Daoy (cell line): ENCODE results near the gene UBE4A. TPM values are rescaled to one million over a fixed set of nuclear protein-coding genes. Genes with fewer than 3 reads are reported as not detected.
A peak's percentile ranks its signal among the peaks of the same experiment; 100 is the strongest.

Experiments
- DNase-seq: peaks from one replicate; pipeline ENCODE4 v3.0.0-alpha.2; 2015; ENCODE audit warnings: low read depth
- total RNA-seq: library from RNA; depleted of rRNA; stranded (reverse); fragments of >200 nt; shearing (Covaris generic); gene quantifications from 2 replicates; pipeline ENCODE4 v1.2.3, GENCODE V29; 2014; rRNA removed

Gene UBE4A, protein sequence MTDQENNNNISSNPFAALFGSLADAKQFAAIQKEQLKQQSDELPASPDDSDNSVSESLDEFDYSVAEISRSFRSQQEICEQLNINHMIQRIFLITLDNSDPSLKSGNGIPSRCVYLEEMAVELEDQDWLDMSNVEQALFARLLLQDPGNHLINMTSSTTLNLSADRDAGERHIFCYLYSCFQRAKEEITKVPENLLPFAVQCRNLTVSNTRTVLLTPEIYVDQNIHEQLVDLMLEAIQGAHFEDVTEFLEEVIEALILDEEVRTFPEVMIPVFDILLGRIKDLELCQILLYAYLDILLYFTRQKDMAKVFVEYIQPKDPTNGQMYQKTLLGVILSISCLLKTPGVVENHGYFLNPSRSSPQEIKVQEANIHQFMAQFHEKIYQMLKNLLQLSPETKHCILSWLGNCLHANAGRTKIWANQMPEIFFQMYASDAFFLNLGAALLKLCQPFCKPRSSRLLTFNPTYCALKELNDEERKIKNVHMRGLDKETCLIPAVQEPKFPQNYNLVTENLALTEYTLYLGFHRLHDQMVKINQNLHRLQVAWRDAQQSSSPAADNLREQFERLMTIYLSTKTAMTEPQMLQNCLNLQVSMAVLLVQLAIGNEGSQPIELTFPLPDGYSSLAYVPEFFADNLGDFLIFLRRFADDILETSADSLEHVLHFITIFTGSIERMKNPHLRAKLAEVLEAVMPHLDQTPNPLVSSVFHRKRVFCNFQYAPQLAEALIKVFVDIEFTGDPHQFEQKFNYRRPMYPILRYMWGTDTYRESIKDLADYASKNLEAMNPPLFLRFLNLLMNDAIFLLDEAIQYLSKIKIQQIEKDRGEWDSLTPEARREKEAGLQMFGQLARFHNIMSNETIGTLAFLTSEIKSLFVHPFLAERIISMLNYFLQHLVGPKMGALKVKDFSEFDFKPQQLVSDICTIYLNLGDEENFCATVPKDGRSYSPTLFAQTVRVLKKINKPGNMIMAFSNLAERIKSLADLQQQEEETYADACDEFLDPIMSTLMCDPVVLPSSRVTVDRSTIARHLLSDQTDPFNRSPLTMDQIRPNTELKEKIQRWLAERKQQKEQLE
- 33.8 and 34.7 TPM in 2 replicates for total RNA-seq

DNA sequence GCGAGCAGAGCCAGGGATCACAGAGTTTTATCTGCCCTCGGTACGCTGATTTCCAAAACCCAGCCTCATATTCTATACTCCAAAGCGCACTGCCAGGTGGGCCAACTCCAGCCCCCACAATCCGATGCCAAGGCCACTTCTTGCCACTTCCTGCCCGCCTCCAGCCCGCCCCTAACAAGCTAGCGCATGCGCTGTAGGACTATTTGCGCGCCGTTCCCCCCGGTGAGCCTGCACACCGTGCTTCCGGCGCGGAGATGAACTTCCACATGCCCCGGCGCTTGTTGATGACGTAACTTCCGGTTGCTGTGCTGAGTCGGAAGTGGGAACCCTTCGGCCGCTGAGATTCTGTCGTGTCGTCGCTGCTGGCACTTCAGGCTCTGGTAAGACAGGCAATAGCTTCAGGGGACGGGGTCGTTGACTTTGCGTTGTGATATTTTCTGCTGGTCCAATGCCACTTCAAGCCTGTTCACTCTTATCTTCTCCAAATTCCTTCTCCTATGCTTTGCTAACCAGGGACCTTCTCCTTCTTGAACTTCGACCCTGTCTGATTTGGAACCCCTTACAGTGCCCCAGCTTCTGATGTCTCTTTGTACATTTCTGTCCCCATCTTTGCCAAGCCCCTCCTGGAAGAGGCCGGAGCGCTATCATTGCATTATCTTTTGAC, at the start of gene UBE4A:
Gene UBE4A (plus strand): TSS at position 306 of the 664 bp plus-strand sequence. CDS start 5,481 bp downstream, outside the sequence.
- DNase-seq = peak; percentile 93

DNA sequence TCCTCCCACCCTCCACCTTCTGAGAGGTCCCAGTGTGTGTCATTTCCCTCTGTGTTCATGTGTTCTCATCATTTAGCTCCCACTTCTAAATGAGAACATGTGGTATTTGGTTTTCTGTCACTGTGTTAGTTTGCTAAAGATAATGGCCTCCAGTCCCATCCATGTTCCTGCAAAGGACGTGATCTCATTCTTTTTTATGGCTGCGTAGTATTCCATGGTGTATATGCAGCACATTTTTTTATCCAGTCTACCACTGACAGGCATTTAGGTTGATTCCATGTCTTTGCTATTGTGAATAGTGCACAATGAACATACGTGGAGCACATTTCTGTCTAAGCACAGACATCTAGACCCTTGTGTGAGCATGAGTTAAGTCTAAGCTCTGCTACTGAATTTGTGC, 49.1 kb upstream of the UBE4A start:
- no peak for DNase-seq

DNA sequence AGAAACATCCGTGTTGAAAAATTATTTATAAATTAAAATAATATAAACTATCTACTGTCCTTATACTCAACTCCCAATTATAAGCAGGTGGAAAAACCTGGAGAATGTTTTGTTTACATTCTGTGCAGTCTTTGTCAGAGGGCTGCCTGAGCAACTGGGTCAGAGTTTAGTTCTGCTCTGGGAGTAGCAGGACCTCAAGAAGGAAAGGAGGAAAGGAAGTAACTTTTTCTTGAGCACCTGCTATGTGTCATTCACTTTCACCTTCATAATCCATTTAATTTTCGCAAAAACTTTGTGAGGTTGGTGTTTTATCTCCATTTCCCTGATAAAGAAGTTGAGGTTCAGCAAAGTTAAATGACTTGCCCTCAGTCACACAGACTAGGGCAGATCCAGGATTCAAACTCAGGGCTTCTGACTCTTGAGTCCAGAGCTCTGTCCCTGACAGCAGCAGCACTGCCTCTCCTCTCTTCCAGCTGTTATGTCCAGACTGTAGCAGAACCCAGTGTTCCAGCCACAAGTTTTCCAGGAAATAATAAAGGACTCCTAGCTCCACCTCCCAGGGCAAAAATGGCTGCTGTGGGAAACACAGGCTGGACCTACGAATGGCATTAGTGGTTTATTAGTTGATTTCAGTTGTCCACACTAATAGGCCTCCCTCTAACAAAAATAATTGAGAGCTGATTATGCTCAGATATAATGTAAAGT, 48.5 kb upstream of the UBE4A start:
- DNase-seq = no peak

DNA sequence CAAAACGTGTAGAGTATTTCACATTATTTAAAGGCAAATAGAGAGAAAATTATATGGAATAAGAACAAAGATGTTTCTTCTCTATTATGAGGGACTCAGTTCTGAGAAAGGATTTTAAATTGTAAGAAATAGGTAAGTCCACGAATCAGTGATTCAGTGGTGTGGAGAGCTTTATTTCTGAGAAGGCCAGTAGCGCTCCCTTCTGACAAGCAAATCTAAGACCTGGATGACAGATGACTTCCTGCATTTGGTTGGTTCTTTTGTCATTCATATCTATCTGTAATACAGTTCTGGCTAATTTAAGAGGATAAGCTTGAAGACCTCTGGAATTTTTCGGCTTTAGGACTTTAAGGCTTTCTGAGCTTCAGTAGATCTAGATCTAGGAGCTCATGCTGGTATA, 47.9 kb upstream of the UBE4A start:
- no peak for DNase-seq

DNA sequence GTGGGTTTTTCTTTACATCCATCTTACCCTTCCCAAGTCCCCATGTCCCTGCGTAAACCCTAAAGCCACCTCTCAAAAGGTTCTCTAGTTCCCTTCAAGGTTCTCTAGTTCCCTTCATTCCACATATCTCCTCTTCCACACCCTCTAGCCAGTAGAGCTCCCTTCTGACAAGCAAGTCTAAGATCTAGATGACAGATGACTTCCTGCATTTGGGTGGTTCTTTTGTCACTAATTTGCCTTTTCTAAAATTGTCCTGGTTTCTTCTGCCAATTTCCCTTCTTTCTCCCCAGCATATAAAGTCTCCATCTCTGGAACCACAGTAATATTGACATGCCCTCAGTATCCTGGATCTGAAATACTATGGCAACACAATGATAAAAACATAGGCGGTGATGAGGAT, 47.1 kb upstream of the UBE4A start:
- DNase-seq = no peak

DNA sequence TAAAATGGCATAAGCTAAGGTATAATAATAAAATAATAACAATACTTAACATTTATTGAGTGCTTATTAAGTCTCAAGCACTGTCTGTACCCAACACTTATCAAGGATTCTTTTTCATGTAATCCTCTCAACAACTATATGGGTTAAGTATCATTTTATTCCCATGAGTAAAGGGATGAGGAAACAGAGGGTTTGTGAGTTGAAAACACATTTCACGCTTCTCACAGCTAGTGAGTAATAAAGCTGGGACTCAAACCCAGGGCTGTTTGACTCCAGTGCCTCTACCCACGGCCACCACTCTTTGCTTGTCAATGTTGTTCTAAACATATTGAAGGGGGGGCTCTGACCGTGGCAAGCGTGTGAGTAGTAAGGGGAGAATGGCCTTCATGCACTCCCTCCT, 46.2 kb upstream of the UBE4A start:
- DNase-seq = no peak

DNA sequence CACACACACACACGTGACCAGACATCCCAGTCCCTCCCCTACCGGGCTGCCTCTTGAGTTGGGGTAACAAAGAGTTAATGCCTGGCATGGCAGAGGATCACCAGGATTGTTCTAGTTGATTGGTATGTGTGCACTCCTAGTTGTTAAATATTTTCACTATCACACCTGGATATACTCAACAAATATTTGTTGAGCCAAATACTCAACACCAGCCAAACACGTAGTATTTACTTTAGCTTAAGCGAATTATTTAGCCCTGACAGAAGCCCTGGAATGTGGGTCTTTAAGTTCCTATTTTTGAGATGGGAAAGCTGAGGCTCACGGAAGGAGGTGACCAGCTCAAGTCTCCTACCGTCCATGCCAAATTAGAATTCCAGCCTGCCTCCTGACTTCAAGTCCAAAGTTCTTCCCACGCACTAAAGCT, 44.4 kb upstream of the UBE4A start:
- no peak for DNase-seq

DNA sequence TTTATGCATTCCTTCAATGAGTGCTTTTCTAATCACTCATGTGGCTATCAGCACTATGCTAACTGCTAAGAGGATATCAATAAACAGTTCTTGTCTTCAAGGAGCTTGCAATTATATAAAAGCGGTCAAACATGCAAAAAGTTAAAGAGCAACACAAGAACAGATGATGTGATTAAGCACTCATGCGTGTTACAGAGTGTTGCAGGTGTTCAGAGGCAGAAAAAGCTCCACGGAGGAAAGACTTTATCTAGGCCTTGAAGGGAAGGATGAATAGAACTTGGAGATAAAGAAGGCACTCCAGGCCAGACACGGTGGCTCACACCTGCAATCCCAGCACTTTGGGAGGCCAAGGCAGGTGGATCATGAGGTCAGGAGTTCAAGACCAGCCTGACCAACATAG, 41.3 kb upstream of the UBE4A start:
- DNase-seq = no peak

DNA sequence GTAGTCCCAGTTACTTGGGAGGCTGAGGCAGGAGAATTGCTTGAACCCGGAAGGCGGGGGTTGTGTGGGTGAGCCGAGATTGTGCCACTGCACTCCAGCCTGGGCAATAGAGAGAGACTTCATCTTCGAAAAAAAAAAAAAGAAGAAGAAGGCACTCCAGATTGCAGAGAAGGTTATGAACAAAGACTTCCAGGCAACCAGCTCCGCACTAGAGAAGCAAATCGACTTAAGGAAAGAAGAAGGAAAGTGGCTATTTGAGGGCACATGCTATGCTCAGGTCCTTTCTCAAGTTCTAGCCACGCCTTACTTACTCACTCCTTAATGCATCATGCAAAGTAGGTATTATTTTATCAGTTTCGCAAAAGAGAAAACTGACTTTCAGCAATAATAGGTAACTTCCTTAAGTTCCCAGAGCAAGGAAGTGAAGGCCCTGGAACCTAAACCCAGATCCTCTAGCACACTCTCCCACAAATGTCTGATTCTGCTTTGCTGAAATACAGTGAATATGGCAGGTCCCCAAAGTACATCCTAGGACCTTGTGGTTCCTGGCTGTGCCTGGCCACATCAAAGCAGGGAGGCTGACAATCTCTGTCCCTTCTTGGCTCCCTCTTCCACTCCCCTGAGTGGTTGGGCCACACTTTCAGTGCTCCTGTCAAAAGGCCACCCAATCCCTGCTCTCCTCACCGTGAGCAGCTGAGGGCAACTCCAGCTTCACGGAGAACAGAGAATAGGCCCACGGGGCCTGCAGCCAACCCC, 40.6 kb upstream of the UBE4A start:
- DNase-seq = no peak

DNA sequence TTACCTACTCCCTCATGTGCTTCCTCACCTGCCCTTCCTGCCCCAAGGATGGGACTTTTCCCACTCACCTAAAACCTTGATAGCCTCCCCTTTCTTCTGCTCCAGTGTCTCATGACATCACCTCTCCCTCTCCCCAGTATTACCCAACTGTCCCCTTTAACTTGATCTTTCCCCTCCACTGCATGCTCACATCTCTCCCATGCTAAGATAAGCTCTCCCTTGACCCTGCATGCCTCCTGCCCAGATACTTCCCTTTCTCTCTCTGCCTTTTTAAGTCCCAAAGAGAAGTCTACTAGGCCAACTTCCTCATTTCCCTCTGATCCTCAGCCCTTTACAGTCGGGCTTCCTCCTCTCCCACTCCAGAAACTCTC, 40.1 kb upstream of the UBE4A start:
- no peak for DNase-seq

DNA sequence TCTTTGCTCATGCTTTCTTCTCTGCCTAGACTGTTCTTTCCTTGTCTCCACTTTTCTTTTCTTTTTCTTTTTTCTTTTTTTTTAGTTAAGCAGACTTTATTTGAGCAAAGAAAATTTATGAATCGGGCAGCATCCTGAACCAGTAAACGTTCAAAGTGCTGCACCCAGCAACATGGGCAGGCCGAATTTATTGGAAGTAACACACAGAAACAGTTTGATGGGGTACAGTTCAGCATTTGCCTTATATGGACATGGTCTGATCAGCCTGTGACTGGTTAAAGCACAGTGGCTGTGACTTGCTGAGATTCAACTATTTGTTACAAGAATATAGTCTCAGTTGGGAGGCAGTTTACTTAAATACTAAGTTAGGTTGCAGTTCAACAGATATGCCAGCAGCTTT, 38.9 kb upstream of the UBE4A start:
- DNase-seq = no peak

DNA sequence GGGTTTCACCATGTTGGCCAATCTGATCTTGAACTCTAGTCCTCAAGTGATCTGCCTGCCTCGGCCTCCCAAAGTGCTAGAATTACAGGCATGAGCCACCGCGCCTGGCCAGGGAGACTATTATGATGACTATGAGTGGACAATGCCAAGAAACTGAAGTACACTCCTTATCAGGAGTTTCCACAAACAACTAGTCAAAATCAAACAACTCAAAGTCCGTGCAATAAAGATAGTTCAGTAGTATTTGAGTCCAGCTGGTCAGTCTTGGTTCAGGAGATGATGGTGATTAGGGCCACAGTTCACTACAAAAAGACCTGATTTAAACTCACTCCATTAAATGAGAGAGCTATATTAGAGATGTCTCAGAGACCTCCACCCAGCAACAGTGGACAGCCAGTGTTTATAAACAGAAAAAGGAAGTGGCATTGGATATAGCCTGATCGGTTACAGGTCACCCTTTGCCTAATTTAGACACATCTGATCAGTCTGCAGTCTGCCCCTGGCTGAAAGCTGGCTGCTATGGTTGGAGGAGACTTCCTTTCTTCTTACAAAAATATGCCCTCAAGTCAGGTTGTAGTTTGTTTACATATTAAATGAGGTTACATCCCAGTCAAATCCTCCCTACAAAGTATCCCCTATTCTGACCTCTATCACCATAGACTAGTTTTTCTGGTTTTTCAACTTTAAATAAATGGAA, 37.9 kb upstream of the UBE4A start:
- no peak for DNase-seq

DNA sequence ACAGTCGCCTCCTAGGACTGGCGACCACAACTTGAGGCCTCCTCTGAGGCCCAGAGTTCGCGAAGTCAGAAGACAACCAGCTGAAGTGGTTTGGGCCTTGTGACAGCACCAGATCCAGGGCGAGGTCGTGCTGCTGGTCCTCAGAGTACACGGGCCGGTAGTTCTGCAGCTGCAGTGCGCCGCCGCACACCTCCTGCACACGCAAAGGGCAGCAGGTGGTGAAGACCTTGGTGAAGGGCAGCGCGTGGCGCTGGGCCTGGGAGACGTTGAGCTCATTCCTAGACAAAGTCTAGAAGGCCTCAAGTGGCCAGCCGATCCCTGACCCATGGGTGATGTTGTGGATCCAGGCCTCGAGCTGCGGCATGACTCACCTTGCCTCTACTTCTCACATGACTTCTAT, 36.7 kb upstream of the UBE4A start:
- DNase-seq = no peak

DNA sequence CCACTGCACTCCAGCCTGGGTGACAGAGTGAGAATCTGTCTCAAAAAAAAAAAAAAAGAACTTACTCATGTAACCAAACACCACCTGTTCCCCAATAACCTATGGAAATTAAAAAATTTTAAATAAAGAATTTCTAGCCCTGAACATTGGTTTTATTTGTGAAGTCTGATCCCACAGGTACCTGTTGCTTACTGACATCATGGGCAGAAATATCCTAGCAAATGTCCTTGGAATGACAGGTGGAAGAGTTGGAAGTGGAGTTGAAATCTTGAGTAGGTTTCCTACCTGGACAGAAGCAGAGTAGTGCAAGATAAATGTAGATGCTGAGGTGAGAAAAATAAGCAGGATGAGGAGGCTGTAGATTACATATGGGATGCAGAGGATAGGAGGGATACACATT, 34.1 kb upstream of the UBE4A start:
- DNase-seq = no peak

DNA sequence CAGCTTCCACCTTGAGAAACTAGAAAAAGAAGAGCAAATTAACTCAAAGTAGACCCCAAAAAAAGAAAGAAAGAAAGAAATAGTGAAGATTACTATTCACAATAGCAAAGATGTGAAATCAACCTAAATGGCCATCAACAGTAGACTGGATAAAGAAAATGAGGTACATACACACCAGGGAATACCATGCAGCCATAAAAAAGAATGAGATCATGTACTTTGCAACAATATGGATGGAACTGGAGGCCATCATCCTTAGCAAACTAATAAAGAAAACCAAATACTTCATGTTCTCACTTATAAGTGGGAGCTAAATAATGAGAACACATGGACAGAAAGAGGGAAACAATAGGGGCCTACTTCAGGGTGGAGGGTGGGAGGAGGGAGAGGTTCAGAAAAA, 30.7 kb upstream of the UBE4A start:
- DNase-seq = no peak

DNA sequence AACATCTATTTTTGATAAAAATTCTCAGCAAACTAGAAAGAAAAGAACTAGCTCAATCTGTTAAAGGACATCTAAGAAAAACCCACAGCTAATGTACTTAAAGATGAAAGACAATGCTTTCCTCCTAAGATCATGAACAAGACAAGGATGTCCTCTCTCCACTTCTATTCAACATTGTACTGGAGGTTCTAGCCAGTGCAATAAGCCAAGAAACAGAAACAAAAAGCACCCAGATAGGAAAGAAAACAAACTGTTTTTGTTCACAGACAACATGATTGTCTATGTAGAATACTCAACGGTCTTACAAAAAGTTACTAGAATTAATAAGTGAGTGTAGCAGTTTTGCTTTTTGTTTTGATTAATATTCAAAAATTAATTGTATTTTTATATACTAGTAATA, 24.7 kb upstream of the UBE4A start:
- DNase-seq = no peak

DNA sequence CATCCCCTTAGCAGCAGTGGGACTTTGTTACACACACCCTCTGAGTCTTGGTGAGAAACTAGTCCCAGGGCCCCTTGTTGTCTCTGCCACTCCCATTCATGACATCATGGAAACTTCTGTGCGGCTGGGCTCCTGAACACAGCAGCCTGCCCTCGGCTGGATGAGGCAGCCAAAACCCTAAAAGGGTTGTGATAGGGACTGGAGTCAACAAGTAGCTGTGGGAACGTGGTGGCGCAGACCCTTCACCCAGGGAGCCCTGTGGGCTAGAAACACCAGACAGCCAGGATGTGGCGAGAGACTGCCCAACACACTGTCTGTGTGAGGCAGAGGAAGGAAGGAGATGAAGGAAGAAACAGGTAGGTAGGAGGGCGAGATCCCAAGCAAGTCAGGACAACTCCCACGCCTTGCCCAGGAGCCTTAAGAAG, 20.8 kb upstream of the UBE4A start:
- DNase-seq = peak; percentile 13

DNA sequence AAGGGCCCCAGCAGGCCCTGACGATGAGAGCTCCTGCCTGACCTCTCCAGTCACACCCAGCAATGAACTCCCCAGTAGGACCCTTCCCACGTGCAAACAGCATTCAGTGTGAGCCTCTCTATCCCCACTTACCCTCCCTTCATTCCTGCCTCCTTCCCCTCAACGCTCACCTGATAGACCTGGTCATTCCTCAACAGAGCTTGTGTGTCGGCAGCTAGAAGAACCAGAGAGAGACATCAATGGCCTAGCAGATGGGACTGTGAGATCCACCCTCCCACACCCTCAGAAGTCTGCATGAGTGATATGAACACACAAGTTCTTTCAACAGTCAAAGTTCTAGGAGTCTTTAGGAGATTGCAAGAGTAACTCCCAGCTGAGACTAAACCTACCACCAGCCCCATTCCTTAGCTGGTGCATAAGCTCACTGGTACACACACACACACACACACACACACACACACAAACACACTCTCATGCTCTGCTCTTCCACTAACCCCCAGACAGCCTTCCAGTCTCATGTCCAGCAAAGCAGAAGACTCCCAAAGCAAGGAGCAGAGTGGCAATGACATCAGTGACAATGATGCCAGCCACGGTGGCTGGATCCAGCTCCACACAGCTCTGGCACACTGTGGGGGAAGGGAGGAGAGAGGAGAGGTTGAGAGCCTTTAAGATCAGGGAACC, 20.0 kb upstream of the UBE4A start:
- no peak for DNase-seq

DNA sequence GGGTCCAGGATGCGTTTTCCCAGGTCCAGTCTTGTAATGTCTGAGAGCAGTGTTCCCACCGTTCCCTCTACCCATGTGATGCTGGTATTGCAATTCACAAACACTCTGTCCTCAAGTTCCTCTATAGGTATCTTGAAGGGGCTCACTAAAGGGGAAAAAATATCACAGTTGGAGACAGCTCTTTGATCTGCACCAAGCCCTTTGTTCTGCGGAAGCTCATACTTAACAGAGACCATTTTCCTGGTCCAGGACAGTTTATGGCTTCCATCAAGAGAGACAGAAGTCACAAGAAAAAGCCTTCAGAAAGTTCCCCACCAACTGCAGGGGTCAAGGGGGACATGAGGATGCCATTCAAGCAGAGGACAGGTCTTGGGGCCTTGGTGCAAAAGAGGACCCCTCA, 19.0 kb upstream of the UBE4A start:
- DNase-seq = no peak
